Neuron (in vitro differentiated cells): ENCODE measurements around the gene SLC2A11.

Experiments used
- H2AFZ ChIP-seq: one replicate; pipeline ENCODE4 v1.6.1; 2013; ENCODE audit warnings: low read depth, mild to moderate bottlenecking, inconsistent platforms, low read length, moderate library complexity
- H3K27me3 ChIP-seq: one replicate; pipeline ENCODE4 v1.6.1; 2013; ENCODE audit warnings: low read length; ENCODE audit not compliant: insufficient read depth
- H3K36me3 ChIP-seq: one replicate; pipeline ENCODE4 v1.6.1; 2013; ENCODE audit warnings: low read length; ENCODE audit not compliant: insufficient read depth
- H3K4me1 ChIP-seq: one replicate; pipeline ENCODE4 v1.6.1; 2013; ENCODE audit warnings: low read length; ENCODE audit not compliant: insufficient read depth
- H3K4me3 ChIP-seq: 2 replicates; pipeline ENCODE4 v1.5.1; 2013; ENCODE audit warnings: mild to moderate bottlenecking, low read length, moderate library complexity
- H3K9me3 ChIP-seq: one replicate; pipeline ENCODE4 v1.6.1; 2013; ENCODE audit warnings: low read length

The SLC2A11 gene

DNA sequence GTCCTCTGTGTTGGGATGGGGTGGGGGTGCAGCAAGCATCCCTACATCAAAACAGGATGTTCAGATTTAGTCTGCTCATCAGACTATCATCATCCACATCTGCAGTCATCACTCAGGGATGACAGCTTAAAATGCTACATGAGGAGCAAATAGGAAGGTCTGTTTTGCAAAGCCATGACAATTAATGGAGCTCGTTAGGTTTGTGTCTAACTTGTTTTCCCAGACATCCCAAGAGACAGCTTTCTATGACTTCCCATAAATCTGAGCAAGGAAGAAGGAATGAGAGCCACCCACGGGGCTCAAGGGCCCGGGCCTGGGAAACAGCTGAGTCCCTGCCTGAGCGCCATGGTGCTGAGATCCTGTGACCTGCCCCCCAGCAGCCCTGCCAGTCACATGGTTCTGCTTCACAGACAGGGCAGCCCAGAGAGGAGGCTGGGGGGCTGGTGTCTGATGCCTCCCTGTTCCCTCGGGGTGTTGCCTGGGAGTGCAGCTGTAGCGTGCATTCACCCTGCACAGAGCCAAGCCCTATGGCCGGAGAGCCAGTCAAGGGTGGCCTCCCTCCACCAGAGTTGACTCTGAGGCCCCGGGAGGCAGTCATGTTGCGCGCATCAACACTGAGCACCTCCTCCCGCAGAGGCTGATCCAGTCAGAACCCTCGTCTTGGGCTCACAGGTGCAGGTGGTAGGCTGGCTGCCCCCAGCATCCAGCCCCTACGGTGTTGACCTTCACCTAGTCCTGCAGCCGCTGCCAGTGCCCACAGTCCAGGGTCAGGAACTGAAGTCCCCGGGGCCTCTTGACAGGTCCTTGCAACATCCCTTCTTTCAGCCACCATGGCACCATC is 30.9 kb upstream of the SLC2A11 start:
- Histone ChIP-seq H3K36me3 (peaks cover 86% of the 10 kb centered on the region), H3K27me3 (no peaks in the 10 kb centered on the region), H3K4me3 (no peak overlapping the region), H2AFZ (no peak overlapping the region), H3K9me3 (no peaks in the 10 kb centered on the region), H3K4me1 (no peaks in the 10 kb centered on the region)

DNA sequence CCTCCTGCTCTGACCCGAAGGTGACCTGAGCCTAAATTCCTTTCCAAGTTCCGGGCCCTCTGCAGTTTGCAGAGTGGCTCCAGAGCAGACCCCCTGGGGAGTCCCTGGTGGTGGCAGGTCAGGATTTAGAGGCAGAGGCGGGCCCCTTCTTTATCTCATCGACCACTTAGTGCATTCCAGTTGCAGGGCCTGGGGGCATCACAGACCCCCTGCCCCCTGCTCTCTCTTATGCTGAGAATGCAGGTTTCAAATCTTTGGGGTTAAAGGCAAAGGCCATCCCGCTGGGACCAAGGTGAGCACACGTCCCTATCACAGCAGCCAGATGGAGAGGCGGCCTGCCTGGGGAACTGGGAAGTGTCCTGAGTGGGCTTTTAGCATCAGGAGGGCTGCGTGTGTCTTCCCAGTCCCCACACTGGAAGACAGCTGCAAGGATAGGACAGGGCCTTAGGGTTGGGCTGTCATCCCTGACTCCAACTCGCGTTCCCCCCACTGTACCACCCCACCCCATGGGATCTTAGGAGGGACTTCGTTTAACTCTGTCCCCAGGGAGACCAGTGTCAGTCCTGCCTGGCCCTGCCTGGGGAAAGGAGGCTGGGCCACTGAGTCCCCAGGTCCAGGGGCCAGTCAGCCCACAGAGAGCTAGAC is 30.2 kb upstream of the SLC2A11 start:
- no peaks in the 10 kb centered on the region for H3K9me3 ChIP-seq
- H3K4me1 ChIP-seq, result no peaks in the 10 kb centered on the region
- H2AFZ ChIP-seq, result no peak overlapping the region
- H3K27me3 ChIP-seq, result no peaks in the 10 kb centered on the region
- no peak overlapping the region for H3K4me3 ChIP-seq
- H3K36me3 ChIP-seq, result peaks cover 87% of the 10 kb centered on the region

- H3K36me3 ChIP-seq, result peaks cover 86% of the 10 kb centered on the region
- H3K4me3 ChIP-seq, result no peak overlapping the region
- H2AFZ ChIP-seq, result no peak overlapping the region
- no peaks in the 10 kb centered on the region for H3K4me1 ChIP-seq
- no peaks in the 10 kb centered on the region for H3K9me3 ChIP-seq
- H3K27me3 ChIP-seq, result no peaks in the 10 kb centered on the region
Observed at GRCh38 chr22:23828800-23829680, 28.6 kb upstream of the SLC2A11 start.

- no peaks in the 10 kb centered on the region for H3K9me3 ChIP-seq
- peaks cover 85% of the 10 kb centered on the region for H3K36me3 ChIP-seq
- no peaks in the 10 kb centered on the region for H3K27me3 ChIP-seq
- no peak overlapping the region for H2AFZ ChIP-seq
- H3K4me1 ChIP-seq, result no peaks in the 10 kb centered on the region
- H3K4me3 ChIP-seq, result no peak overlapping the region
Observed at GRCh38 chr22:23829845-23830372, 27.8 kb upstream of the SLC2A11 start.

- Histone ChIP-seq H3K4me1 (no peaks in the 10 kb centered on the region), H3K27me3 (no peaks in the 10 kb centered on the region), H2AFZ (no peak overlapping the region), H3K36me3 (peaks cover 85% of the 10 kb centered on the region), H3K4me3 (no peak overlapping the region), H3K9me3 (no peaks in the 10 kb centered on the region)
Observed at GRCh38 chr22:23831261-23831660, 26.4 kb upstream of the SLC2A11 start.

- Histone ChIP-seq H3K36me3 (peaks cover 80% of the 10 kb centered on the region), H2AFZ (no peak overlapping the region), H3K4me1 (no peaks in the 10 kb centered on the region)
Observed at GRCh38 chr22:23831781-23832180, 25.9 kb upstream of the SLC2A11 start.

GRCh38 chr22:23832226-23833016 is 25.3 kb upstream of the SLC2A11 start:
- Histone ChIP-seq H3K4me1 (peaks cover 3% of the 10 kb centered on the region), H3K4me3 (no peak overlapping the region), H2AFZ (no peak overlapping the region), H3K27me3 (no peaks in the 10 kb centered on the region), H3K9me3 (no peaks in the 10 kb centered on the region), H3K36me3 (peaks cover 74% of the 10 kb centered on the region)

More at GRCh38 chr22:23831781-23832180, 25.9 kb upstream of the SLC2A11 start:
- Histone ChIP-seq H3K27me3 (no peaks in the 10 kb centered on the region), H3K4me3 (no peak overlapping the region), H3K9me3 (no peaks in the 10 kb centered on the region)

- H3K4me3 ChIP-seq, result no peak overlapping the region
- peaks cover 11% of the 10 kb centered on the region for H3K4me1 ChIP-seq
- no peaks in the 10 kb centered on the region for H3K27me3 ChIP-seq
- H2AFZ ChIP-seq, result no peak overlapping the region
- no peaks in the 10 kb centered on the region for H3K9me3 ChIP-seq
- H3K36me3 ChIP-seq, result peaks cover 69% of the 10 kb centered on the region
Observed at GRCh38 chr22:23833017-23833751, 24.5 kb upstream of the SLC2A11 start.

- Histone ChIP-seq H3K4me1 (peaks cover 12% of the 10 kb centered on the region), H3K36me3 (peaks cover 62% of the 10 kb centered on the region), H3K4me3 (no peak overlapping the region)
Observed at GRCh38 chr22:23833911-23834317, 23.8 kb upstream of the SLC2A11 start.

GRCh38 chr22:23834406-23834792 is 23.3 kb upstream of the SLC2A11 start:
- H3K4me3 ChIP-seq, result no peak overlapping the region
- no peaks in the 10 kb centered on the region for H3K9me3 ChIP-seq
- no peak overlapping the region for H2AFZ ChIP-seq
- H3K36me3 ChIP-seq, result peaks cover 58% of the 10 kb centered on the region
- no peaks in the 10 kb centered on the region for H3K27me3 ChIP-seq
- H3K4me1 ChIP-seq, result peaks cover 12% of the 10 kb centered on the region

More at GRCh38 chr22:23833911-23834317, 23.8 kb upstream of the SLC2A11 start:
- H3K9me3 ChIP-seq, result no peaks in the 10 kb centered on the region
- H2AFZ ChIP-seq, result no peak overlapping the region
- no peaks in the 10 kb centered on the region for H3K27me3 ChIP-seq

DNA sequence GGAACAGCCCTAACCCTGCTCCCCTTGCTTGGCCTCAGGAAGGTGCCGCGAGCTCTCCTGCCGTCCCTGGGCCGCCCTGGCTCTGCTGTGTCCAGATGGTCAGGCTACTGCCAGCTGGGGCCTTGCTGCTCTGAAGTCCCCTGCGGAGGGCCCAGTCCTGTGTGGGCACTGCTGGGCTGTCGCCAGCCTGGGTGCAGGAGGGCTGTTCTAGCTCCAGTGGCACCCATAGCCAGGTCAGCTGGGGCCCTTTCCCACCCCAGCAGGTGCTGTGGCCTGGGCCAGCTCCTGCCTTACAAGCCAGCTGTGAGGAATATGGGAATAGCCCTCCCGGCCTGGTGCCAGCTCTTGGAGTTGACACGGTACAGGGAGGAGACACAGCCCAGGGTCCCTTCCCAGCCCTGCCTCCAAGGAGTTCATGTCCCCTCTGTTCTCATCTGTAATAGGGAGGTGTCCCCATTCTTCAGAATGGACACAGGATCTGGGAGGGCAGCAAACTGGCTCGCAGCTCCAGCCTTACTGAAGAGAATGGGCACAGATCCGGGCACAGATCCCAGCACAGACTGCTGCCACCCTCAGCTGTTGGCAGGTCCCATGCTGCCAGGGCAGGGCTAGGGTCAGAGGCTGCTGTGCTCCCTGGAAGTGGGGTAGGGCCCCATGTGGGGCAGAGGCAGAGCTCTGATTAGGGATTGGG is 22.7 kb upstream of the SLC2A11 start:
- Histone ChIP-seq H3K36me3 (peaks cover 53% of the 10 kb centered on the region), H3K9me3 (no peaks in the 10 kb centered on the region), H3K4me1 (peaks cover 12% of the 10 kb centered on the region), H3K27me3 (no peaks in the 10 kb centered on the region), H3K4me3 (no peak overlapping the region), H2AFZ (no peak overlapping the region)
